Liver (tissue), 3 donors: Measurements from ENCODE around the gene LMTK3.

Source experiments
- EGR1 ChIP-seq, 2 donors: IDR thresholded peaks; 2 replicates each; pipeline ENCODE4 v1.6.1; 2016 to 2018; ENCODE audit warnings: antibody characterized with exemption in 2 of 2, low read depth in 2 of 2
- JUND ChIP-seq, 2 donors: IDR thresholded peaks; 2 replicates each; pipeline ENCODE4 v1.6.1; 2016; ENCODE audit warnings: antibody characterized with exemption in 2 of 2
- RAD21 ChIP-seq, 2 donors: IDR thresholded peaks; 2 replicates each; pipeline ENCODE4 v1.6.1; 2016; ENCODE audit warnings: antibody characterized with exemption in 2 of 2, mild to moderate bottlenecking in 2 of 2
- SP1 ChIP-seq: IDR thresholded peaks from 2 replicates; pipeline ENCODE4 v1.6.1; 2018; ENCODE audit warnings: antibody characterized with exemption, mild to moderate bottlenecking
- YY1 ChIP-seq: IDR thresholded peaks from 2 replicates; pipeline ENCODE4 v1.6.1; 2016; ENCODE audit warnings: antibody characterized with exemption, mild to moderate bottlenecking
- TF ChIP-seq, protein P1 (sequence below): fragments of 150-350 bp; IDR thresholded peaks from 2 replicates; pipeline ENCODE4 v1.5.1; 2017; ENCODE audit warnings: improper control_type of control experiment, low read depth, low read length; ENCODE audit not compliant: missing input control
- TF ChIP-seq, protein P2 (sequence below): IDR thresholded peaks from 2 replicates; pipeline ENCODE4 v1.6.1; 2016; ENCODE audit warnings: antibody characterized with exemption
- TF ChIP-seq, protein P3 (sequence below): IDR thresholded peaks from 2 replicates; pipeline ENCODE4 v1.6.1; 2016; ENCODE audit warnings: antibody characterized with exemption
- donor health status: healthy.
- donor health status: healthy.

DNA sequence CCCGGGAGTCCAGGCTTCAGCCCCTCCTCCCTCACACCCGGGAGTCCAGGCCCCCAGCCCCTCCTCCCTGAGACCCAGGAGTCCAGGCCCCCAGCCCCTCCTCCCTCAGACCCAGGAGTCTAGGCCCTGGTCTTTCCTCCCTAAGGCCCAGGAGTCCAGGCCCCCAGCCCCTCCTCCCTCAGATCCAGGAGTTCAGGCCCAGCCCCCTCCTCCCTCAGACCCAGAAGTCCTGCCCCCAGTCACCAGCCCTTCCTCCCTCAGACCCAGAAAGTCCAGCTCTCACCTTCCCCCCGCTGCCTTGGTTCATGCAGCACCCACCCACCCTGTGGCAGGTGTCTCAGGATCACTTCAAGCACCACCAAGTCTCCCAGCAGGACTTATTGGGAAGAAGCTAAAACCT lies 28.3 kb downstream of the LMTK3 start:
- TF ChIP-seq, protein P1, sequence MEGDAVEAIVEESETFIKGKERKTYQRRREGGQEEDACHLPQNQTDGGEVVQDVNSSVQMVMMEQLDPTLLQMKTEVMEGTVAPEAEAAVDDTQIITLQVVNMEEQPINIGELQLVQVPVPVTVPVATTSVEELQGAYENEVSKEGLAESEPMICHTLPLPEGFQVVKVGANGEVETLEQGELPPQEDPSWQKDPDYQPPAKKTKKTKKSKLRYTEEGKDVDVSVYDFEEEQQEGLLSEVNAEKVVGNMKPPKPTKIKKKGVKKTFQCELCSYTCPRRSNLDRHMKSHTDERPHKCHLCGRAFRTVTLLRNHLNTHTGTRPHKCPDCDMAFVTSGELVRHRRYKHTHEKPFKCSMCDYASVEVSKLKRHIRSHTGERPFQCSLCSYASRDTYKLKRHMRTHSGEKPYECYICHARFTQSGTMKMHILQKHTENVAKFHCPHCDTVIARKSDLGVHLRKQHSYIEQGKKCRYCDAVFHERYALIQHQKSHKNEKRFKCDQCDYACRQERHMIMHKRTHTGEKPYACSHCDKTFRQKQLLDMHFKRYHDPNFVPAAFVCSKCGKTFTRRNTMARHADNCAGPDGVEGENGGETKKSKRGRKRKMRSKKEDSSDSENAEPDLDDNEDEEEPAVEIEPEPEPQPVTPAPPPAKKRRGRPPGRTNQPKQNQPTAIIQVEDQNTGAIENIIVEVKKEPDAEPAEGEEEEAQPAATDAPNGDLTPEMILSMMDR: no peak
- no peak for TF ChIP-seq RAD21 (IDR thresholded peaks at IDR 0.05)
- TF ChIP-seq YY1: no peak
- no peak for TF ChIP-seq EGR1 (IDR thresholded peaks at IDR 0.05; ENCODE audit: low read depth in 2 of 2)
- TF ChIP-seq, protein P2, sequence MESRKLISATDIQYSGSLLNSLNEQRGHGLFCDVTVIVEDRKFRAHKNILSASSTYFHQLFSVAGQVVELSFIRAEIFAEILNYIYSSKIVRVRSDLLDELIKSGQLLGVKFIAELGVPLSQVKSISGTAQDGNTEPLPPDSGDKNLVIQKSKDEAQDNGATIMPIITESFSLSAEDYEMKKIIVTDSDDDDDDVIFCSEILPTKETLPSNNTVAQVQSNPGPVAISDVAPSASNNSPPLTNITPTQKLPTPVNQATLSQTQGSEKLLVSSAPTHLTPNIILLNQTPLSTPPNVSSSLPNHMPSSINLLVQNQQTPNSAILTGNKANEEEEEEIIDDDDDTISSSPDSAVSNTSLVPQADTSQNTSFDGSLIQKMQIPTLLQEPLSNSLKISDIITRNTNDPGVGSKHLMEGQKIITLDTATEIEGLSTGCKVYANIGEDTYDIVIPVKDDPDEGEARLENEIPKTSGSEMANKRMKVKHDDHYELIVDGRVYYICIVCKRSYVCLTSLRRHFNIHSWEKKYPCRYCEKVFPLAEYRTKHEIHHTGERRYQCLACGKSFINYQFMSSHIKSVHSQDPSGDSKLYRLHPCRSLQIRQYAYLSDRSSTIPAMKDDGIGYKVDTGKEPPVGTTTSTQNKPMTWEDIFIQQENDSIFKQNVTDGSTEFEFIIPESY: no peak
- no peak for TF ChIP-seq JUND (IDR thresholded peaks at IDR 0.05)
- TF ChIP-seq, protein P3, sequence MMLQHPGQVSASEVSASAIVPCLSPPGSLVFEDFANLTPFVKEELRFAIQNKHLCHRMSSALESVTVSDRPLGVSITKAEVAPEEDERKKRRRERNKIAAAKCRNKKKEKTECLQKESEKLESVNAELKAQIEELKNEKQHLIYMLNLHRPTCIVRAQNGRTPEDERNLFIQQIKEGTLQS: no peak
- TF ChIP-seq SP1: no peak
